ENCODE data around the gene SRC. TPM values are rescaled to one million over a fixed set of nuclear protein-coding genes. Genes with fewer than 3 reads are reported as not detected.

SRC gene
- total RNA-seq, 1 experiment from 2014 or later = 42.3 TPM

DNA sequence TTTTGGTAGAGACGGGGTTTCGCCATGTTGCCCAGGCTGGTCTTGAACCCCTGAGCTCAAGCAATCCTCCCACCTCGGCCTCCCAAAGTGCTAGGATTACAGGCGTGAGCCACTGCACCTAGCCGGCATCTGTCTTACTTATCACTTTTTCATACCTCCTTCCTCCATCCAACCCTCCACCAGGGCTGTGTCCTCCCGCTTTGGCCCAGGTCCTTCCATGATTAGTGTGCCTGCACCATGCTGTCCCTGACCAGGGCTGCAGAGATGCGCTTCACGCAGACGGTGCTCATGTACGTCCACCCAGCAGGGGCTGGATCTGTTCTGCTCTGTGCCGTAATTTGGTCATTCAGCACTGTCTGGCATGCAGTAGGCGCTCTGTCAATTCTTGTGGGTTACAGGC lies 85.8 kb downstream of the SRC start:
- no peak for DNase-seq (ENCODE audit: low read depth, low spot score)
- Histone ChIP-seq H3K4me3 (replicated peaks in 1 of 2; ENCODE audit: low read depth in 1 of 2, low read length in 2 of 2) (no peak overlapping the region), H3K9me2 (ENCODE audit: insufficient read depth) (no peaks in the 10 kb centered on the region), H4K20me1 (ENCODE audit: insufficient read depth) (no peaks in the 10 kb centered on the region), H3K79me2 (ENCODE audit: insufficient read depth, low read length) (no peaks in the 10 kb centered on the region), H3K27ac (ENCODE audit: low read depth, low read length) (no peak overlapping the region), H3K4me2 (ENCODE audit: low read length) (no peak overlapping the region), H3K9ac (ENCODE audit: low read length) (no peak overlapping the region), H3K4me1 (ENCODE audit: control insufficient read depth in 1 of 2, insufficient read depth in 2 of 2, low read length in 2 of 2) (no peaks in the 10 kb centered on the region), H3K9me3 (ENCODE audit: control insufficient read depth in 1 of 2, insufficient read depth in 1 of 2, low read depth in 1 of 2, low read length in 2 of 2) (no peaks in the 10 kb centered on the region), H3K36me3 (ENCODE audit: control insufficient read depth in 1 of 2, insufficient read depth in 2 of 2, low read length in 2 of 2) (no peaks in the 10 kb centered on the region), H3K27me3 (ENCODE audit: insufficient read depth, low read length) (peaks cover 74% of the 10 kb centered on the region), H2AFZ (ENCODE audit: low read depth, low read length, poor library complexity, severe bottlenecking) (no peak overlapping the region)
- TF ChIP-seq FOSL1 (IDR thresholded peaks at IDR 0.05; ENCODE audit: low read depth) (no peak), CEBPB (IDR thresholded peaks at IDR 0.05; ENCODE audit: low read depth) (no peak), CBX3 (IDR thresholded peaks at IDR 0.05; ENCODE audit: low read depth) (no peak), YY1 (IDR thresholded peaks at IDR 0.05; ENCODE audit: extremely low read depth, insufficient replicate concordance, low read depth, low read length) (no peak), TCF7L2 (IDR thresholded peaks at IDR 0.05; ENCODE audit: borderline replicate concordance, extremely low read depth, insufficient read depth, insufficient read length) (no peak), JUND (IDR thresholded peaks at IDR 0.05) (no peak), ZNF274 (IDR thresholded peaks at IDR 0.05; ENCODE audit: low read depth, low read length) (no peak), SRF (IDR thresholded peaks at IDR 0.05; ENCODE audit: low read depth) (no peak), EZH2 (IDR thresholded peaks at IDR 0.05) (no peak), MAX (IDR thresholded peaks at IDR 0.05) (no peak), ZFX (IDR thresholded peaks at IDR 0.05) (no peak), EZH2phosphoT487 (IDR thresholded peaks at IDR 0.05; ENCODE audit: borderline replicate concordance) (no peak)
- TF ChIP-seq, protein P1, sequence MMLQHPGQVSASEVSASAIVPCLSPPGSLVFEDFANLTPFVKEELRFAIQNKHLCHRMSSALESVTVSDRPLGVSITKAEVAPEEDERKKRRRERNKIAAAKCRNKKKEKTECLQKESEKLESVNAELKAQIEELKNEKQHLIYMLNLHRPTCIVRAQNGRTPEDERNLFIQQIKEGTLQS (IDR thresholded peaks at IDR 0.05) = no peak
- intact Hi-C loops (cut with micrococcal nuclease) = no loop called here
- no peak for ATAC-seq
- no TSS peak for BruUV-seq (replicated peaks)
- POLR2A ChIA-PET = no interaction called here
- CTCF ChIA-PET = no interaction called here
- RAD21 ChIA-PET (ENCODE audit: low non-redundant PET in 1 of 2, low total read pairs in 2 of 2, uncharacterized antibody in 2 of 2, unreplicated experiment in 2 of 2) = no interaction called here

- ChIA-PET CTCF (no interaction called here), POLR2A (no interaction called here), RAD21 (ENCODE audit: low non-redundant PET in 1 of 2, low total read pairs in 2 of 2, uncharacterized antibody in 2 of 2, unreplicated experiment in 2 of 2) (no interaction called here)
- H3K79me2 ChIP-seq (ENCODE audit: insufficient read depth, low read length) = no peaks in the 10 kb centered on the region
- no TSS peak for BruUV-seq (replicated peaks)
- intact Hi-C loops (cut with micrococcal nuclease) = no loop called here
- H3K4me1 ChIP-seq (ENCODE audit: control insufficient read depth in 1 of 2, insufficient read depth in 2 of 2, low read length in 2 of 2) = no peaks in the 10 kb centered on the region
- no peaks in the 10 kb centered on the region for H4K20me1 ChIP-seq (ENCODE audit: insufficient read depth)
- H3K9ac ChIP-seq (ENCODE audit: low read length) = no peak overlapping the region
- DNase-seq (ENCODE audit: low read depth, low spot score) (no peak), ATAC-seq (no peak)
- H3K4me2 ChIP-seq (ENCODE audit: low read length) = no peak overlapping the region
- H3K36me3 ChIP-seq (ENCODE audit: control insufficient read depth in 1 of 2, insufficient read depth in 2 of 2, low read length in 2 of 2) = no peaks in the 10 kb centered on the region
- H3K27ac ChIP-seq (ENCODE audit: low read depth, low read length) = no peak overlapping the region
- H3K4me3 ChIP-seq (replicated peaks in 1 of 2; ENCODE audit: low read depth in 1 of 2, low read length in 2 of 2) = no peak overlapping the region
- H2AFZ ChIP-seq (ENCODE audit: low read depth, low read length, poor library complexity, severe bottlenecking) = no peak overlapping the region
- H3K9me2 ChIP-seq (ENCODE audit: insufficient read depth) = no peaks in the 10 kb centered on the region
- H3K27me3 ChIP-seq (ENCODE audit: insufficient read depth, low read length) = peaks cover 67% of the 10 kb centered on the region
- no peaks in the 10 kb centered on the region for H3K9me3 ChIP-seq (ENCODE audit: control insufficient read depth in 1 of 2, insufficient read depth in 1 of 2, low read depth in 1 of 2, low read length in 2 of 2)
- TF ChIP-seq EGR1 (IDR thresholded peaks at IDR 0.05; ENCODE audit: low read depth) (no peak), SP1 (IDR thresholded peaks at IDR 0.05; ENCODE audit: low read depth) (no peak), SIN3A (IDR thresholded peaks at IDR 0.05; ENCODE audit: low read depth) (no peak), POLR2A (IDR thresholded peaks at IDR 0.05; ENCODE audit: borderline replicate concordance, extremely low read depth, insufficient read depth, insufficient read length) (no peak), JUND (IDR thresholded peaks at IDR 0.05) (no peak), ZFX (IDR thresholded peaks at IDR 0.05) (no peak), EZH2phosphoT487 (IDR thresholded peaks at IDR 0.05; ENCODE audit: borderline replicate concordance) (no peak), YY1 (IDR thresholded peaks at IDR 0.05; ENCODE audit: extremely low read depth, insufficient replicate concordance, low read depth, low read length) (no peak), ZBTB33 (IDR thresholded peaks at IDR 0.05; ENCODE audit: extremely low read depth, insufficient replicate concordance, low read length) (no peak), ELF1 (IDR thresholded peaks at IDR 0.05; ENCODE audit: borderline replicate concordance, low read depth) (no peak), POLR2AphosphoS5 (IDR thresholded peaks at IDR 0.05; ENCODE audit: low read depth, low read length) (no peak), CBX3 (IDR thresholded peaks at IDR 0.05; ENCODE audit: low read depth) (no peak), SRF (IDR thresholded peaks at IDR 0.05; ENCODE audit: low read depth) (no peak), RAD21 (IDR thresholded peaks at IDR 0.05; ENCODE audit: low read depth) (no peak), TCF7L2 (IDR thresholded peaks at IDR 0.05; ENCODE audit: borderline replicate concordance, extremely low read depth, insufficient read depth, insufficient read length) (no peak), FOSL1 (IDR thresholded peaks at IDR 0.05; ENCODE audit: low read depth) (no peak)
- TF ChIP-seq, protein P1 (IDR thresholded peaks at IDR 0.05) = no peak
These were observed 86.7 kb downstream of the SRC start for GRCh38 chr20:37432606-37433005.

Measured in HCT116 (cell line).